NCI-H69 (cell line): ENCODE data around the gene C20orf204.

ENCODE experiments used
- DNase-seq: peaks from one replicate; lab custom pipeline; 2025; lab: John Stamatoyannopoulos, UW

The C20orf204 gene

DNA sequence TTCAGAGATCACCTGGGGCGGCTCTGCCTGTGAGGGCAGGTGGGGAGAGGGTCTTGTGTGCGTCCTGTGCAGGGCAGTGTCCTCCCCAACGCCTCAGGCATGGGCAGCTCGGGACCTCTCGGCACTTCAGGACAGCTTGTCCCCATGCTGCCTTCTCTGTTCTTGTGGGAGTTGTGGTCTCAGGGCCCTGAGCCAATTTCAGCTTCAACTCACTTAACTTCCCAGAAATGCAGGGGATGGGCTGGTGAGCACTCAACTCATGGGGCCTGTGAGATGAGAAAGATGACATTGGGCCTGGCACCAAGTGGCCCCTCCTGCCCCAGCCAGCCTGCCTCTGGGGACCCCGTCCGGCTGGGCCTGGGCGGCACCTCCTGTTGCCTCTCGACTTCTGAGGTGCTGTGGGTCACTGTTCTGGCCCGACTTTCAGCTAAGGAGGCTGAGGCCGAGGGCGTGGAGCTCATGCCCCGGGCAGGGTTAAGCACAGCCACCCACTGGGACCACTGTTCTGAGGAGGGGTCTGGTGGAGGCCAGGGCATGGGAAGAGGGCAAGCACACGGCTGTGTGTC is 36.6 kb downstream of the C20orf204 start:
- no peak for DNase-seq

DNA sequence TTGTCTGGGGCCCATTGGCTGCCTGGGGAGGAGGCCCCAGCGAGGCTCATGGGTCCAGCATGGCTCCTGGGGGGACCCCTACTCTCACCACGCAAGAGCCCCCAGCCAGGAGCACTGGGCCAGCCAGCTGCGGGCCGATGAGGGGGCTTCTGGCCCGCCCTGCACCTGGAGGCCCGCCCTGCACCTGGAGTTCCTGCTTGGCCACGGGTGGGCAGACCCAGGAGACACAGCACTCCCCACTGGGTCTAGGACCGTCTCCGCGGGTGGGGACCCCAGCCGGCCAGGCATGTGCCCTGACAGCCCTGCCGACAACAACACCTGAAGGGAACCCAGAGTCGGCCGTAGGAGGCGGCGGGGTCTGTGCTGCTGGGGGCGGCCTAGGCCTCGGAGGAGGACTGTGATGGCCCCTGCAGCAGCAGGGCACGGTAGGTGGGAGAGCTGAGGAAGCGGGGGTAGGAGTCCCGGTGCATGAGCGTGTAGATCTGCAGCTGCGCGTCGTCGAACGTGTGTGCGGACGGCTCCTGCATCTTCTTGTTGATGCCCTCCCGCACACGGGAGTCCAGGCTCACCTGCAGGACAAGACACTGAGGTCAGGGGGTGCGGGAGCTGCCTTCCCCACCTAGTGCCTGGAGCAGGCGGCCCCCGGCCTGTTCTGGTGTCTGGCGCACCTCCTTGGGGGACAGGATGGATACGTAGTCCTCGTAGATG is 37.6 kb downstream of the C20orf204 start:
- no peak for DNase-seq

DNA sequence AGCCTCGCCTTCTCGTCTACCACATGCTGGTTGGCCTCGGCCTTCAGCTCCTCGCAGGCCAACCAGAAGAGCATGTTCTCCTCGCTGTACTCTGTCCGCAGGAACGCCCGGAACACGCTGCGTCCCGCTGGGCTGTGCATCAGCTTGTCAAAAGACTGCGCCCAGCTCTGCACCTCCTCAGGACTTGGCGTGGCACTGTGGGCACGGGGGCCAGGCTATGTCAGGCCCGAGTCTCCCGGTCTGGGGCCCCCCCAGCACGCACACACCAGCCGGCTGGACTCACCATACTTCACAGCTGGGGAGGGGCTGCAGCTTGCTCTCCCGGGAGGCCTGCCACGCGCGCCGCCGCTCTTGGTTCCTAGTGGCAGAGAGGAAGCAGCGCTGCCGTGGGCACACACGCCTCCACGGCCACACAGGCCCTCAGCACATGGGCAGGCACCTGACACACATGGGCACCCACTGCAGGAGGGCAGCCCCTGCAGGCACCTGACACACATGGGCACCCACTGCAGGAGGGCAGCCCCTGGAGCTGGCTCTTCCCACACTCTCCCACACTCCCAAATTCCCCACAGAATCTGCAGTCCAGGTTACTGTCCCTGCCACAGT is 38.3 kb downstream of the C20orf204 start:
- DNase-seq, result no peak

DNA sequence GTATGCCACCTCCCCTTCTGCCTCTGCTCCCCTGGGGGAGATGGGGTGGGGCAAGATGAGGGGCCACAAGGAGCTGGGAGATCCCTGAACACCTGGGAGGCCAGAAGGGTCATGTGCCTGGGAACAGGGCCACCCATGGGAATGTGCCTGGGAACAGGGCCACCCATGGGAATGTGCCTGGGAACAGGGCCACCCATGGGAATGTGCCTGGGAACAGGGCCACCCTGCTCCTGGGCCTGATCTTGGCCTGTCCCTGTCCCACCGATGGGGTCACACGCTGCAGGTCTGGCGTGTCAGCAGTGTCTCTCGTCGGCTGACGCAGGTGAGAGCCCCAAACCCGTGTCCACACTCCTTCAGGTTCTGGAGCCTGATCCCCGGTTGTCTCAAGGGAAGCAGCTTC is 39.0 kb downstream of the C20orf204 start:
- no peak for DNase-seq

DNA sequence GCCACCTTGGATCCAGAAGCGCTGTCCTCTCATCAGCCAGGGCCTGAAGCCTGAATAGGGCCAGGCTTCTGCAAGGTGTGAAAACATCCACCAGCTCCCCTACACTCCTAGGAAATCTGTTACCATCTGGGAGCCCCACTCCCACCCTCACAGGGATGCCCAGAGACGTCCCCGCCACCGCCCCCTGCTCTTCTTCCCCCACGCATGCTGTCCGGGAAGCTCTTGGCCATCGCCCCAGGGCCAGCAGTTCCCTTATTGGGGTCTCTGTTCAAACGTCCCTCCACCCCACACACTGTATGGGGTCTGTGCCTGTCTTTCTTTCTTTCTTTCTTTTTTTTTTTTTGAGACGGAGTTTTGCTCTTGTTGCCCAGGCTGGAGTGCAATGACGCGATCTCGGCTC is 39.6 kb downstream of the C20orf204 start:
- no peak for DNase-seq

DNA sequence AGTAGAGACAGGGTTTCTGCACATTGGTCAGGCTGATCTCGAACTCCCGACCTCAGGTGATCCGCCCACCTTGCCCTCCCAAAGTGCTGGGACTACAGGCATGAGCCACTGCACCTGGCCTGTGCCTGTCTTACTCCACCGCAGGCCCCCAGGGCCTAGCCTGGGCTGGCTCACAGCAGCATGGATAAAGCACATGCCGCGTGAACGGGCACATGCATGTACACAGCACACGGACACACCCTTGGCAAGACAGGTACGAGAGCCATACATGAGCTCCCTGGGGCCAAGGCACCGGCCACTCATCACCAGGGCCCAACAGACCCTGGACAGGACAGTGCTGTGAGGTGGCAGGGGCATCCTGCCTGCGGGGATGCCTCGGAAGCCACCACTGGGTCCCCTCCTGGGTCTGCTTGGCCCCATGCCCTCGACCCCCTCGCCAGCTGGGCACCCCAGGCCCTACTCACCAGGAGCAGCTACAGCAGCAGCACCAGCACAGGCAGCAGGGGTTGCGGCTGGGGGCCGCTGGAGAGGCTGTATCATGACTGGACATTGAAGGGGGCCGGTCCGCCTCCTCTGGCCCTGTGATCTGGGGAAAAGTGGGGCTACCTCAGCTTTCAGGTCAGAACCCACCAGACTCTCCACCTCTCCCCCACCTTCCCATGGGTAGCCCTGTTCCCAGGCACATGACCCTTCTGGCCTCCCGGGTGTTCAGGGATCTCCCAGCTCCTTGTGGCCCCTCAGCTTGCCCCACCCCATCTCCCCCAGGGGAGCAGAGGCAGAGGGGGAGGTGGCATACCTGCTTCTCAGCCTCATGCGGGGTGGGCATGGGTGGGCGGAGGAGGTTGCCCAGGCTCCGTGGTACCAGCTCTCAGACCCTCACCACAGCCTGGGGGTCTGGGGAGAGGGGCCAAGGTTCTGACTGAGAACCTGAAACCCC is 40.3 kb downstream of the C20orf204 start:
- no peak for DNase-seq

DNA sequence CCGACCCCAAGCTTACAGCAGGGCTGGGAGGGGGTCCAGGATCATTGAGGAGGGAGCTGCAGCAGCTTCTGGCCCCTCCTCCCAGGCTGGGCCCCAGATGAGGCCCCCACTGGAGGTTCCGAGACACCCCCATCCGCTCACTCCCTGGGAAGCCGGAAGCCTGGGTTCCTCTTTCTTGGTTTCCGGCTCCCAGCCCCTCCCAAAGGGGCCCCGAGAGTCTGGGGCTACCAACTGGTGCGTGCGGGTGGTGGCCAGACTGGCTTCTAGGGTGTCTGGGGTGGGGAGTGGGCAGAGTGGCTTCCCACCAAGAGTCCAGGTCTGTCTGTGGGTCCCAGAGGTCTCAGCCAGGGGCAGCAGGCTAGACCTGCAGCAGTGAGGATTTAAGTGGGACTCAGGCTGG is 41.1 kb downstream of the C20orf204 start:
- DNase-seq, result no peak

DNA sequence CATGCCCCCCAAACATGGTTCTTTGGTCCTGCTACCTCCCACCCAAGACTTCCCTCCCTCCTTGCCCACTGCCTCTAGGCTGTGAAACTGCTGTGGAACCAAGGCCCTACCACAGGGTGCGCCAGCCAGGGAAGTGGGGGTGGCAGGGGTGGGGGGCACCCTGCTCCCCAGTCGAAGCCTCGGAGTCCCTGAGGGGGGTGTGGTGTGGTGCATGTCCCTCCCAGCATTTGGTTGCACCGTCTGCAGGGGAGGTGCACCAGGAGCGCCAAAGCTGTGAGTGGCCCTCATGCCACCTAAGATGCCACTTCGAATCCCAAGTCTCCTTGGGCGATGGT is 41.5 kb downstream of the C20orf204 start:
- no peak for DNase-seq

DNA sequence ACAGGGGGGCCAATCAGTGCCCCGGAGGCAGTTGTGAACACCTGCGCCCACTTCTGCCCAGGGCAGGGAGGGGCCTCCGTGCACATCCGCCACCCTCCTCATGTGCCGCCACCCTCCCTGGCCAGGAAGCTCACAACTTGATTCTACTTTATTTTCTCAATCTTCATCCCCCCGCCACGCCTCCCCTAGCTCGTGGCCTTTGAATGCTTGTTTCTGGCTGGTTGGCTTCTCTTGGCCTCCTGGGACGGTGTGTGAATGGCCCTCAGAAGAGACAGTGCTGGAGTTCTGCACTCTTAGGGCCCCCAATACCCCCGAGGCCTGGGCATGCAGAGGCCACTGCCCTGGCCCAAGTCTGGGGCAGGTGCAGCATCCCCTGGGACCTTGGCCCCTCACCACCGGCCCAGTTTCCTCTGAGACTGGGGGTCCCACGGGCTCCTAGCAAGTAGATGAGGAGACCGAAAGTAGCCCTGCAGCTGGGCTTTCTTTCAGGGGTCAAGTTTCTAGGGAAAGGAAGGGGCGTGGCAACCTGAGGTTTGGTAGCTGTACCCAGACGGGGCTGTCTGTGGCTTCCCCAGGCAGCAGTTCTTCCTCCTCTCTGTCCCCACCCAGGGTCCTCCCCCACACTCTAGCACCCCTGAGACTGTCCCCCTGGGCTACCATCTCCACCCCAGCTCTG is 42.0 kb downstream of the C20orf204 start:
- DNase-seq, result no peak

DNA sequence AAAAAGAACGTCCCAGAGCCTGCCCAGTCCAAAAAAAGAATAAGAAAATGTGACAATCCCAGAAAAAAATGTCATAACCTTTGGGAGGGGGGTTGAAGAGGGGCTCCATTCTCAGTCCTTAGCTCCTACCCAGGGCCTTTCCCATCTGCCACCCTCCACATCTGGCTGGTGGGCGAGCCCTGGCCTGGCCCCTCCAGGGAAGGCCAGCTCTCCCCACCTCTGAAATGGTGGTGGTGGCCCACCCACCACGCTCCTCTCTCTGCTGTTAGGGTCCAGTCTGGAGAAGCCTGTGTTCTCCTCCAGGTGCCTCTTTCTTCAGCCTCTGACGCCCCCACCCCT is 42.9 kb downstream of the C20orf204 start:
- DNase-seq, result no peak

DNA sequence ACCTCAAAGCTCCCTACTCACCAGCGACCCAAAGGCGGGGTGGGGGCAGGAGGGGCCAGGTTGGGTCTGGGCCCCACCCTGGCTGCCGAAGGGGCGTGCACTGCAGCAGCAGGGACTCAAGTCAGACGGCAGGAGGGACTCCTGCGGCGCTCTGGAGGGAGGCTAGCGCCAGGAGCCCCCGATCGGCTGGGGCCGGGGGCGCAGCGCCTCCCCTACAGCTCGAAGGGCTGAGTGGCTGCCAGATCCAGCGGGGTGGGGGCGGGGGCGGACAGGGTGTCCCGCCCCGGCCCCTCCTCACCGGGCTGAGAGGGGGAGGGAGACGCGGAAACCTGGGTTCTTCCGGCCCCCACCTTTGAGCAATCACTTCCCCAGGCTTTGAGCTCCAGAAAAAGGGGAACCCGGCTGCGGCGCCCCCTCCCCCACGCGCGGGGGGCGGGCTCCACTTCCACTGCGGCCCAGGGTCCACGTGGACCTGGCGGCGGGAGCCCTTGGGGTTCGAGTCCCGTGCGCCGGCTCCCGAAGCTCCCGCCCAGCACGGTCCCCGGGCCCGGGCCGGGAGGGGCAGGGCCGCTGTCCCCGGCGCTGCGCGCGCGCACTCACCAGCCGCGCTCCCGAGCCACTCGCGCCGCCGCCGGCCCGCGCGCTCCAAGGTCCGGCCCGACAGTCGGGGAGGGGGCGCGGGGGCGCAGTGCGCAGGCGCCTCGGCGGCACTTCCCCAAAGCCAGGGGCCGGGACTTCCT is 43.5 kb downstream of the C20orf204 start, which contains the start of gene RGS19:
Gene RGS19, minus strand, starts transcription at position 246 of the 740 bp plus-strand sequence. CDS start 2,632 bp downstream, outside the sequence.
- peak; percentile 83 for DNase-seq

DNA sequence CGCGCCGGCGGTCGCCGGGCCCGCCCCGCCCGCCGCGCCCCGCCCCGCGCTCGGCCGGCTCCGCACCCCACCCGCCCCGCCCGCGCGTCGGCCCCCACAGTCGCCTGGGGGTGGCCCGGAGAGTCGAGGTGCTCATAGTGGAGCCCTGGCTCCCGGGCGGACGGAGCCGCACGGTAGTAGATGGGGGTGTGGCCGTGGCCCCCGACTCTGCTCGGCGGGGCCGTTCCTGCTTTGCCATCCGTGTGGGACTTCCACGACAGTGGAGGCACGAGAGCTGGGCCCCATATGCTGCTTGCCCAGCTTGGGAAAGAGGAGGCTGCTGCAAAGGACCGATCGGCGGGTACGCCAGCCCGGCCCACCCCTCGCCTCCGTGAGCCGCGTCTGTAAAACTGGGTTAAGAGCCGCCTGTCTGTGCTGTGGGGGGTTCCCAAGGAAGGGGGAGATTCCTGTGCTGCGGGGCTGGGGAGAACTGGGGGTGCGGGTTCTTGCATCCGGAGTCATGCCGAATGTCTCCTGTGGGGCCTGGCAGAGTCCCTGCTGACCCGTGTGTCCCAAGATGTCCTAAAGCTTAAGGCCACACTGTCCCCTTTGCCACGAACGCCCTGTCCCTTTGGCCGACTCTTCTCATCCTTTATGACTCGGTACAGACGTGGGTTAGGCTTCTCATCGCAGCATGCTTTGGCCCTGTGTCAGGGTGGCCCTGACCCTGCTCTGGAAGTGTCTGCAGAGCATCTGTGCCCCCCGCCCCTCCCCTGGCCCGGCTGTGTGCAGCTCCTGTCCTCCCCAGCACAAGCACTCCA is 44.2 kb downstream of the C20orf204 start, which contains the start of gene OPRL1:
Gene OPRL1, plus strand, starts transcription at position 70 of the 800 bp plus-strand sequence. CDS start 12,639 bp downstream, outside the sequence.
- DNase-seq, result no peak

DNA sequence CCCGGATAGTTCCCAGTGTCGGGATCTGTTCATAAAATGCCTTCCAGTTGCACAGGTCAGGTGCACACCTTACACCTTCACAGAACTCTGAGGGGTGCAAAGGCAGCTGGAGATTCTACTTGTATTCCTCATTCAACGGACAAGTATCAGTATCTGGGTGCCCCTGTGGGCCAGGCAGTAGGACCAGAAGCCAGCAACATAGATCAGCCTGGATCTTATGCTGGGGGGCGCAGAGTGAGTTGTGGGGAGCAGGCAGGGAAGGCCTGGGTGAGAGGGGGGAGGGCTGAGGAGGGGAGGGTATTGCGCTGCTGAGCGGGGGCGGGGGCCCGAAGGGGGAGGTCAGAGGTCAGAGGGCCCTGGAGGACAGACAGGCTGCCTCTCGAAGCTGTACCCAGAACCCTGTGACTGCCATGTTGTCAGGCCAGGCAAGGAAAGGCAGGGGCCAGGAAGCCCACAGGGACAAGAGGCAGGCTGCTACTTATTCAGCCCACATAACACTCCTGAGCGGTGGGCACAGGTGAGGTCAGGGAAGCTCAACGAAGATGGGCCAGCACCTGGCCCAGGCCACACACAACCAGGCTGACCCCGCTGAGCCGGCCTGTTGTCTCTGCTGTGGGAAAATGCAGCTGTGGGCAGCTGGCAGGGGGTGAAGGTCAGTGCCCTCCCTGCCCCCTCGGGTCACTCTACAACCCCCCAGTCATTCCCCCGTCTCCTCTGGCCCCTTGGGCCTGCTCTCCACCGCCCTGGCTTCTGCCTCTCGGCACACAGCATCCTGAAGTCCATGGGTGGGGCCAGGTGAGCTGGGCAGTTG is 45.0 kb downstream of the C20orf204 start:
- DNase-seq, result no peak

DNA sequence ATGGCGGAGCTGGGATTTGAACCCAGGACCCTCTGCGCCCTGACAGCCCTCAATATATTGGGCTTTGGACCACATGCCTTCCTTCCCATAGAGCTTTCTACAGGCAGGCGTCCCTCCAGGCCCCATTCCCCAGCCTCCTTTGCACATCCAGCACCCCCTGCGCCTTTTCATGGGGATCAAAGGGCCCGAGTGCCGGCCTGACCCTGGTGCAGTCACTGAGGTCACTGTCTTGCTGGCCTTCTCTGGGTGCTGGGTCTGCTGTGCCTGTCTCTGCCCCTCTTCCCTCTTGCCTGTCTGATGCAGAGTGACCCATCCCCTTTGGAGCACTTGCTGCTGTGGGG is 45.6 kb downstream of the C20orf204 start:
- no peak for DNase-seq

DNA sequence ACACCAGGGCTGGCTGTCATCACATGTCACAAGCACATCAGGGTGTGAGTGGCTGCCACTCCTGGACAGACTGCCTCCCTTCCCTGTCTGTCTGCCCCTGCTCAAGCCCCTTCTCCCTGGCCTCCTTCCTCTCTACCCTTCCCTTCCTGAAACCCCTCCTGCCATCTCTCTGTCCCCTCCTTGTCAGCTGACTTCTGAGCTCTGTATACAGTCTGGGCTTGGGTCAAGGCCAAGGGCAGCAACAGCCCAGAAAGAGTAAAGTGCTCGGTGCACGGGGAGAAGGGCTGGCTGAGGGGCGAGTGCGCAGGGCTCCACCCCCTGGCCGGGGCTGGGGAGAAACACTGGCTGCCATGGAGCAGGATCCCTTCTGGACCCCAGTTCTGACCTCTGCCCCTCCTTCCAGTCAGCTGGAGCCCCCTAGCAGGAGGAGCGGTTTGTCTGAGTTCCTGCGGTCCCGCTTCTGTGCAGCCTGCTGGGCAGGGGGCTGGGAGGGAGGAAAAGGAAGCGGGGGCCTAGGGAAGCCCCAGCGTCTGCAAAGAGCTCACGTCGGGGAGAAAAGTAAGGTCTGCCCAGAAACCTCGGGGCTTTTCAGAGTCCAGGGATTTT is 46.2 kb downstream of the C20orf204 start:
- no peak for DNase-seq

DNA sequence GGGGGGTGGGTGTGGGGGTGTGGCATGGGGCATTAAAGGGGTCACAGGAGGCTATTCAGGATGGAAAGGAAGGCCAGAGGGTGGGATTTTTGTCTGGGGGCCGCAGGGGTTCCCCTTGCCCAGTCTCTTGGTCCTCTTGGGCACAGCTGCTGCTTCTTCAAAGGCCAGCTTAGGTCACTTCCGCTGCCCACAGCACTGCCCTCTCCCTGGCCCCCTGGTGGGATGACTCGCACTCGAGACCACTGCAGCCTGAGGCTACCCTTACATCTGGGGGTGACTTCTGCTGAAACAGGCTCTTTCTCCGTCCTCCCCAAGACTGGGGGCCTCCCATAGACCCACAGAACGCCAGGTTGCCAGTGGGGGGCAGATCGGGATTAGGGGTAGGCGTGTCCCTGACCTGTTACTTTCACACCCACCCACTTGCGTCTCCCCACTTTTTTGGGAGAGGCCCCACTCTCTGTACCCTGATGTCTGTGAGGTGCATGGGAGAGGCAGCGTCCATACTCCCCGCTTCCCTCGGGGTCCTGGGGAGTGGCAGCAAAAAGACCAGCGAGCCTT is 46.9 kb downstream of the C20orf204 start:
- no peak for DNase-seq

DNA sequence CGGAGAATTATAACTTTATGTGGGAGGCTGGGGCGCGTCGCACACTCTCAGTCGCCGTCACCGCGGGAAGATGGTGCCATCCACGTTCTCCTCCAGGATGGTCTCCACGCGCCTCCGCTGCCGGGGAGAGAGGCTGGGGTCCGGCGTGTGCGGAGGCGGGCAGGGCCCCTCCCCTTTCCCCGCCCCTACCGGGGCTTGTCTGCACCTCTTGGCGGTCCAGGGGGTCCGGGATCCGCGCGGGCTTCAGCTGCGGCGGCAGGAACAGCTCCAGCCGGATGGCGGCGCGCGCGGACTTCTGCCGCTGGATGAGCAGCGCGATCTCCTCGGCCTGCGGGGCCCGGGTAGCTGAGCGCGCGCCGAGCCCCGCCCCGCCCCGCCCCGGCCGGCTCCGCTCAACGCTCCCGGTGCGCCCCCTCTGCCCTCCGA is 47.4 kb downstream of the C20orf204 start:
- peak; percentile 85 for DNase-seq

DNA sequence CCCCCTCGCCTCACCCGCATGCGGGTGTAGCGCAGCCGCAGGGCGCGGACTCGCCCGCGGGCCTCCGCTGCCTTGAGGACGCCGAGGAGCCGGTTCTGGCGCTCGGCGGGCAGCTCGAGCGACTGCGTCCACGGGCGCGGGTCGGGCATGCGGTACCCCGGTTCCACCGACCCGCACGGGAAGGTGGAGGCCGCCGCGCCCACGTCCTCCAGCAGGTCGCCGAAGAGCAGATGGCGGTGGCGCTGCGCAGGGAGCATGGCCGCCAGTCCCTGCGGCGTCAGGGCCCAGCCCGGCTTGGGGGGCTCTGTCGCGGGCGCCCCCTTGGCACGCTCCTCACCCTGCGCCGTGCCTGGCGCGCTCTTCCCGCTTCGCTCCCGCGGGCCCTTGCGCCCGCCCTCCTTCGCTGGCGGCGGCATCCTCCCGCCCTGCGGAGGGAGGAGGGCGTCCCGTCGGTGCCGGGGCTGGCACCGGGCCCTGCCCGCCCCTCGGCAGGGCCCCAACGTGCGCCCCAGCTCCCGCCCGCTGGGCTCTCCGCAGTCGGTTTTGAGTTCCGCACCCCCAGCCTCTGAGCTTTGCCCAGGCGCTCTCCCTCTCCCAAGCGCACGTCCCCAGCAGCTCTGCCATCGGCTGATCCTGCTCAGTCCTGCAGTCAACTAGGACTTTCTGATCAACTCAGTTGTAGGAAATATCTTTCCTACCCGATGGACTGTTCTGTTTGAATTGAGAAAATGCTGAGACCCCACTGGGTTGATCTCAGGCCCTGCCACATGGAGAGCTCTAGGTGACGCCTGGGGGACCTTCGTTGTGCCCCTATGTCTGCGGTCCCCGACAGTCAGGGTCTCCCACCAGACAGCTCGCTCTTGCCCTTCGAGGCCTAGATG is 48.1 kb downstream of the C20orf204 start, which contains the start of gene LKAAEAR1:
Gene LKAAEAR1, minus strand, starts transcription at position 595 of the 881 bp plus-strand sequence. Its CDS starts 179 bp downstream, at position 416.
- DNase-seq, result peak; percentile 59
